GM13977 (cell line): Measurements from ENCODE around the gene NECAB2.

Source experiments
- DNase-seq: peaks from one replicate; pipeline ENCODE4 v3.0.0; 2012; ENCODE audit warnings: low spot score
- CTCF ChIP-seq: IDR thresholded peaks from 2 replicates; pipeline ENCODE4 v1.5.1; 2012; ENCODE audit warnings: mild to moderate bottlenecking, control low read depth; ENCODE audit not compliant: insufficient read depth; ENCODE audit errors: extremely low read depth, missing control alignments
- in situ Hi-C: fragments of 300-500 bp; cut with MboI; formaldehyde crosslinking; loops from one replicate; pipeline ENCODE4 v1.12.0; 2022; ENCODE audit warnings: low sequenced_read_pairs, low pct_unique_long_range_greater_than_20kb, mixed read lengths, inconsistent platforms; ENCODE audit not compliant: unreplicated experiment

NECAB2 gene

DNA sequence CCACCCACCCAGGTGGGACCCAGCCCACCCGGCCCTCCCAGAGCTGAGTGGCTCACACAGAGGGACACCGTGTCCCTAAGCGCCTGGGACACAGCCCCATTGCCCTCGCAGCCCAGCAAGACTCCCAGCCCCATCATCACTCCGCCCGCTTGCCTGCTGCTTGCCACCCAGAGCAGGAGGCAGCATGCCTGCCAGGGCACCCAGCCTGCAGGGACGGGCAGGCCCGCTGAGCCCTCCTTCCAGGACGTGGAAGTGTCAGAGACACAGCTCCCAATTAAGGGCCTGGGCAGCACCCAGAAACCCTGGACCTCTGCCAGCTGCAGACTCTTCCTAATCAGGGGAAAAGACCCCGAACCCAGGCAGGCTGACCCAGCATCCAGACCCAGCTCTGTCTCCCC is 32.2 kb upstream of the NECAB2 start:
- TF ChIP-seq CTCF = no peak
- in situ Hi-C loops = no loop called here
- no peak for DNase-seq

DNA sequence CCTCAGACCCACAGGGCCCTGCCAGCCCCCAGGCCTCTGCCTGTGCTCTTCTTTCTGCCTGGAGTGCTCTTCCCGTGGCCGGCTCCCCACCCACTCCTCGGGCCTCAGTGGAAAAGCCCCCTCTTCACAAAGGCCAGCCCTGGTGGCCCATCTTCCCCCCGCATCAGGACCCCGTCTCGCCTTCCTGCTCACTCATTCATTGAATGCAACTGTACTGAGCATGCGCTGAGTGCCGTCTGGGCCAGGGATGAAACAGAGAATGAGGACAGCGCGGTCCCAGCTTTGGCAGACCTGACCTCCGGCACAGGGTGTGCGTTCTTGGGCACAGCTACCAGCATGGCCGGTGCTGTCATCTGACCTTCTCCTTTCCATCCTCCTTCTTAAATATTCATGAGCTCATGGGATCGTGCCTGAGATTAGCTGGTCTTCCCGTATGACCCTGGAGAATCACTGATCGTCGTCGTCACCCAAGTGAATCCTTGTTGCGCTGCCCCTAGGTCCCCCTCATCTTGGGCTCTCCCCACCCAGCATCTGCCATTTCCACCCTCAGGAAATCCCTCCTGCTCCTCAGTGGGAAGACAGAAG is 31.4 kb upstream of the NECAB2 start:
- no peak for DNase-seq
- in situ Hi-C loops = no loop called here
- no peak for TF ChIP-seq CTCF

DNA sequence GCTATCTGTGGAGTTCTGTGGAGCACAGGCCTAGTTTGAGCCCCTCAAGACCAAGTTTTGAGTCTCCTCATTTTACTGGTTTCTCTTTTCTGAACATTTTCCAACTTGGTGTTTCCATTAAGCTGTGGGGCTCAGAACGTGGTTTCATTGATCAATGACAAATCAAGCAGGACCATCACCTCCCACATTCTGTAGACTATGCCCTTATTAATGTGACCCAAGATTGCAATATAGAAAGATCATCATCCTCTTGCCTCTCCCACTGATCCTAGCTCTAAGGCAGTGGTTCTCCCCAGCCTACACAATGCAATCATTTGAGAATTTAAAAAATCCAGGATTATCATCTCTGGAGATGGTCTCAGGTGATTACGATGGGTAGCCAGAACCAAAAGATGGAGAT is 30.8 kb upstream of the NECAB2 start:
- DNase-seq = no peak
- in situ Hi-C loops = no loop called here
- no peak for TF ChIP-seq CTCF

- TF ChIP-seq CTCF = no peak
- DNase-seq = no peak
- in situ Hi-C loops = no loop called here
Observed at GRCh38 chr16:83937922-83938885, 29.8 kb upstream of the NECAB2 start.

DNA sequence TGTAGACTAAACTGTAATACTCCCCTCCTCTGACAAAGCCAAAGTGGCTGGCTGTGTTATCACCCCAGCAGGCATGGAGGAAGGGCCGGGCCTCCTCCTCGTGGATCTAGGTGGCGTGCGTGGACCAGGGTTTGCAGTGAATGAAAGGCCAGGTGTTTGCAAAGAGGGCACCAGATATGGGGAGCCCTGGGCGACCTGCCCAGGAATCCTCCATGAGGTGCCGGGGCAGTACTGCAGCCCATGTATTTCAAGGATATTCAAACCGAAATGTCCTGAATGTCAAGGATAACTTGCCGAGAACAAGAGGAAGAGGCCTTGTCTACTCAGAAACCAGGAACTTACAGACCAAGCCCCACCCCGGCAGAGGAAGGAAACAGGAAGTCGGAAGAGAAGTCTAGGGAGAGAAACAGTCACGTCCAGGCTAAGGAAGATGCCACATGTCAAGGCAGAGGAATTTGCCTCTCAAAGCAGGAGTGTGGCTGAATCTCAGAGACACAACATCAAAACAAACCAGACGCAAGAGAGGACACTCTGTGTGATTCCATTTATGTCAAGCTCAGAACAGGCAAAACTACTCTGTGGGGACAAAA is 28.7 kb upstream of the NECAB2 start:
- in situ Hi-C loops = no loop called here
- DNase-seq = no peak
- TF ChIP-seq CTCF = no peak

- no peak for TF ChIP-seq CTCF
Observed at GRCh38 chr16:83940119-83940518, 27.9 kb upstream of the NECAB2 start.

More at GRCh38 chr16:83940119-83940518, 27.9 kb upstream of the NECAB2 start:
- DNase-seq = no peak
- in situ Hi-C loops = no loop called here
